A673 (cell line): ENCODE results near the gene MAP2K6.

Experiments
- CTCF ChIP-seq: fragments of 300-800, 200-600 bp; sonication (generic); conservative IDR thresholded peaks from 2 replicates; pipeline ENCODE4 v1.5.1; 2017; ENCODE audit warnings: low read depth, mild to moderate bottlenecking, antibody characterized with exemption, low read length, moderate library complexity, mixed read lengths
- EZH2 ChIP-seq: fragments of 200-600 bp; sonication (generic); IDR thresholded peaks from 2 replicates; pipeline ENCODE4 v1.6.1; 2017; ENCODE audit warnings: borderline replicate concordance, low read depth, mild to moderate bottlenecking, mixed read lengths, antibody characterized with exemption, low read length; ENCODE audit not compliant: poor library complexity, severe bottlenecking

- TF ChIP-seq CTCF (no peak), EZH2 (no peak)
Observed at GRCh38 chr17:69574257-69575197, 160.0 kb downstream of the MAP2K6 start.
